HepG2 (cell line): ENCODE data around the gene TUBG1. TPM values are rescaled to one million over a fixed set of nuclear protein-coding genes. Genes with fewer than 3 reads are reported as not detected.

Experiments used
- ATF7 ChIP-seq, 2 experiments: fragments of 450-650 bp in 1 of 2; sonication (generic) in 1 of 2; formaldehyde crosslinking in 1 of 2; IDR thresholded peaks; 2 replicates each; pipeline versions ENCODE4 v1.4.0 to v1.6.1; 2016 to 2020; ENCODE audit warnings: antibody characterized with exemption in 1 of 2, mild to moderate bottlenecking in 1 of 2, missing genetic modification reagents in 1 of 2
- CBFB ChIP-seq: sonication (generic); formaldehyde crosslinking; IDR thresholded peaks from 2 replicates; pipeline ENCODE4 v1.4.0; 2020; ENCODE audit warnings: missing genetic modification reagents
- FOXK1 ChIP-seq: sonication (generic); formaldehyde crosslinking; IDR thresholded peaks from 2 replicates; pipeline ENCODE4 v1.4.0; 2020; ENCODE audit warnings: low read depth, missing genetic modification reagents, borderline replicate concordance
- FOXK2 ChIP-seq: fragments of 450-650 bp; IDR thresholded peaks from 2 replicates; pipeline ENCODE4 v1.6.1; 2016
- GABPB1 ChIP-seq: IDR thresholded peaks from 2 replicates; pipeline ENCODE4 v1.6.1; 2016; ENCODE audit warnings: mild to moderate bottlenecking, missing genetic modification reagents, moderate library complexity, missing compliant biosample characterization
- NCOR1 ChIP-seq: fragments of 200-600 bp; sonication (generic); IDR thresholded peaks from 2 replicates; pipeline ENCODE4 v1.7.0; 2017; ENCODE audit warnings: antibody characterized with exemption, low read length, borderline replicate concordance
- NRL ChIP-seq: sonication (generic); formaldehyde crosslinking; IDR thresholded peaks from 2 replicates; pipeline ENCODE4 v1.5.0; 2020; ENCODE audit warnings: missing genetic modification reagents, mild to moderate bottlenecking, moderate library complexity, borderline replicate concordance
- TRIM24 ChIP-seq: sonication (generic); formaldehyde crosslinking; IDR thresholded peaks from 2 replicates; pipeline ENCODE4 v1.8.0; 2022; ENCODE audit warnings: mild to moderate bottlenecking, missing genetic modification reagents
- YEATS2 ChIP-seq: sonication (generic); formaldehyde crosslinking; IDR thresholded peaks from 2 replicates; pipeline ENCODE4 v1.4.0; 2020; ENCODE audit warnings: missing genetic modification reagents, borderline replicate concordance
- ZBTB1 ChIP-seq: sonication (generic); formaldehyde crosslinking; IDR thresholded peaks from 2 replicates; pipeline ENCODE4 v1.4.0; 2020; ENCODE audit warnings: missing genetic modification reagents, borderline replicate concordance
- ZNF10 ChIP-seq: sonication (generic); formaldehyde crosslinking; IDR thresholded peaks from 2 replicates; pipeline ENCODE4 v1.4.0; 2020; ENCODE audit warnings: mild to moderate bottlenecking, low read depth, missing genetic modification reagents, borderline replicate concordance
- ZNF180 ChIP-seq: sonication (generic); formaldehyde crosslinking; IDR thresholded peaks from 2 replicates; pipeline ENCODE4 v1.4.0; 2020; ENCODE audit warnings: low read depth, missing genetic modification reagents, borderline replicate concordance
- ZNF510 ChIP-seq: sonication (generic); formaldehyde crosslinking; IDR thresholded peaks from 2 replicates; pipeline ENCODE4 v1.4.0; 2020; ENCODE audit warnings: low read depth, mild to moderate bottlenecking, missing genetic modification reagents
- ZNF530 ChIP-seq: sonication (generic); formaldehyde crosslinking; IDR thresholded peaks from 2 replicates; pipeline ENCODE4 v1.5.0; 2020; ENCODE audit warnings: low read depth, mild to moderate bottlenecking, missing genetic modification reagents
- ZNF672 ChIP-seq: sonication (generic); formaldehyde crosslinking; IDR thresholded peaks from 2 replicates; pipeline ENCODE4 v1.8.1; 2022; ENCODE audit warnings: missing genetic modification reagents
- ZSCAN12 ChIP-seq: sonication (generic); formaldehyde crosslinking; IDR thresholded peaks from 2 replicates; pipeline ENCODE4 v1.9.0; 2021; ENCODE audit warnings: mild to moderate bottlenecking, missing genetic modification reagents
- polyA plus RNA-seq, 8 experiments: library from polyadenylated mRNA; depleted of rRNA in 3 of 8; stranded (reverse) in 7 of 8; unstranded in 1 of 8; fragments of >200 nt; fragmentation: Illumina TruSeq in 4 of 8; extraction: Trizol in 4 of 8; gene quantifications; 2 replicates each; pipeline versions ENCODE4 v1.2.1 to v1.2.3, GENCODE V29; 2011 to 2016; ENCODE audit warnings: low read depth in 4 of 8, missing spikeins in 1 of 8, mixed read lengths in 1 of 8; ENCODE audit not compliant: insufficient read depth in 1 of 8
- total RNA-seq, 5 experiments: library from RNA; depleted of rRNA; stranded (reverse); fragments of >200 nt; fragmentation: Illumina TruSeq; extraction: Trizol; gene quantifications; 2 replicates each; pipeline ENCODE4 v1.2.3, GENCODE V29; 2016; ENCODE audit warnings: low read depth in 1 of 5
- TF ChIP-seq, protein P1 (sequence below): sonication (generic); formaldehyde crosslinking; IDR thresholded peaks from 2 replicates; pipeline ENCODE4 v1.4.0; 2020; ENCODE audit warnings: missing genetic modification reagents
- TF ChIP-seq, protein P2 (sequence below): sonication (generic); formaldehyde crosslinking; IDR thresholded peaks from 2 replicates; pipeline ENCODE4 v1.4.0; 2020; ENCODE audit warnings: missing genetic modification reagents, borderline replicate concordance
- TF ChIP-seq, protein P3 (sequence below): sonication (generic); formaldehyde crosslinking; IDR thresholded peaks from 2 replicates; pipeline ENCODE4 v1.8.1; 2023; ENCODE audit warnings: missing genetic modification reagents, mild to moderate bottlenecking, borderline replicate concordance
- TF ChIP-seq, protein P4 (sequence below): sonication (generic); formaldehyde crosslinking; IDR thresholded peaks from 2 replicates; pipeline ENCODE4 v1.4.0; 2020; ENCODE audit warnings: missing genetic modification reagents
- TF ChIP-seq, protein P5 (sequence below): sonication (generic); formaldehyde crosslinking; IDR thresholded peaks from 2 replicates; pipeline ENCODE4 v1.9.0; 2022; ENCODE audit warnings: low read depth, missing genetic modification reagents

Gene TUBG1
- total and polyA plus RNA-seq, 2 of the 13 experiments (the other 11 are each of a cell fraction or from before 2014, with no cell fraction given): 74.1 to 137 TPM

DNA sequence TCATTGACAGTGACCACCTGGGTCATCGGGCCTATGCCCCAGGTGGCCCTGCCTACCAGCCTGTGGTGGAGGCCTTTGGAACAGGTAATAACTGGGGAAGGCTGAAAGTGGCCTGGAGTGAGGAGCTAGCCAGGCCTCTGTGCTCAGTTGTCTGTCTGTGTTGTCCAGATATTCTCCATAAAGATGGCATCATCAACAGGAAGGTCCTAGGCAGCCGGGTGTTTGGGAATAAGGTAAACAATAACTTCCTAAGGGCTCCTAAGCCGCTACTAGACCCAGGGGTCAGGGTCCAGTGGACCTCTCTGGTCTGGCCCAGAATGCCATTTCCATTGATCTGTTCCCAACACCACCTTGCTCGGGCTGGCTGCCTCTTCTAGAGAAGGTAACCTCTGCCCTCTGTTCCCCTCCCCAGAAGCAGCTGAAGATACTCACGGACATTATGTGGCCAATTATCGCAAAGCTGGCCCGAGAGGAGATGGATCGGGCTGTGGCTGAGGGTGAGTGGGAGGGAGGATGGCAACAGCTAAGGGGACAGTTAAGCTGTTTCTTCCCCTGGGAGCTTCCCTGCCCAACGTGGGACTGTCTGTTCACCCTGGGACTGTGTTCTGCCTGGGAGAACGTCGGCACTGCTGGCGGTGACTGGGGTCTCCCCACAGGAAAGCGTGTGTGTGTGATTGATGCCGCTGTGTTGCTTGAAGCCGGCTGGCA lies 44.5 kb upstream of the TUBG1 start (continued):
- peak; percentile 53; the same call in 1 of the 2 replicates for TF ChIP-seq YEATS2 (CRISPR knock-in tag)
- TF ChIP-seq, protein P1, sequence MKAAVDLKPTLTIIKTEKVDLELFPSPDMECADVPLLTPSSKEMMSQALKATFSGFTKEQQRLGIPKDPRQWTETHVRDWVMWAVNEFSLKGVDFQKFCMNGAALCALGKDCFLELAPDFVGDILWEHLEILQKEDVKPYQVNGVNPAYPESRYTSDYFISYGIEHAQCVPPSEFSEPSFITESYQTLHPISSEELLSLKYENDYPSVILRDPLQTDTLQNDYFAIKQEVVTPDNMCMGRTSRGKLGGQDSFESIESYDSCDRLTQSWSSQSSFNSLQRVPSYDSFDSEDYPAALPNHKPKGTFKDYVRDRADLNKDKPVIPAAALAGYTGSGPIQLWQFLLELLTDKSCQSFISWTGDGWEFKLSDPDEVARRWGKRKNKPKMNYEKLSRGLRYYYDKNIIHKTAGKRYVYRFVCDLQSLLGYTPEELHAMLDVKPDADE (CRISPR knock-in tag): no peak
- TF ChIP-seq, protein P2, sequence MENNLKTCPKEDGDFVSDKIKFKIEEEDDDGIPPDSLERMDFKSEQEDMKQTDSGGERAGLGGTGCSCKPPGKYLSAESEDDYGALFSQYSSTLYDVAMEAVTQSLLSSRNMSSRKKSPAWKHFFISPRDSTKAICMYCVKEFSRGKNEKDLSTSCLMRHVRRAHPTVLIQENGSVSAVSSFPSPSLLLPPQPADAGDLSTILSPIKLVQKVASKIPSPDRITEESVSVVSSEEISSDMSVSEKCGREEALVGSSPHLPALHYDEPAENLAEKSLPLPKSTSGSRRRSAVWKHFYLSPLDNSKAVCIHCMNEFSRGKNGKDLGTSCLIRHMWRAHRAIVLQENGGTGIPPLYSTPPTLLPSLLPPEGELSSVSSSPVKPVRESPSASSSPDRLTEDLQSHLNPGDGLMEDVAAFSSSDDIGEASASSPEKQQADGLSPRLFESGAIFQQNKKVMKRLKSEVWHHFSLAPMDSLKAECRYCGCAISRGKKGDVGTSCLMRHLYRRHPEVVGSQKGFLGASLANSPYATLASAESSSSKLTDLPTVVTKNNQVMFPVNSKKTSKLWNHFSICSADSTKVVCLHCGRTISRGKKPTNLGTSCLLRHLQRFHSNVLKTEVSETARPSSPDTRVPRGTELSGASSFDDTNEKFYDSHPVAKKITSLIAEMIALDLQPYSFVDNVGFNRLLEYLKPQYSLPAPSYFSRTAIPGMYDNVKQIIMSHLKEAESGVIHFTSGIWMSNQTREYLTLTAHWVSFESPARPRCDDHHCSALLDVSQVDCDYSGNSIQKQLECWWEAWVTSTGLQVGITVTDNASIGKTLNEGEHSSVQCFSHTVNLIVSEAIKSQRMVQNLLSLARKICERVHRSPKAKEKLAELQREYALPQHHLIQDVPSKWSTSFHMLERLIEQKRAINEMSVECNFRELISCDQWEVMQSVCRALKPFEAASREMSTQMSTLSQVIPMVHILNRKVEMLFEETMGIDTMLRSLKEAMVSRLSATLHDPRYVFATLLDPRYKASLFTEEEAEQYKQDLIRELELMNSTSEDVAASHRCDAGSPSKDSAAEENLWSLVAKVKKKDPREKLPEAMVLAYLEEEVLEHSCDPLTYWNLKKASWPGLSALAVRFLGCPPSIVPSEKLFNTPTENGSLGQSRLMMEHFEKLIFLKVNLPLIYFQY: peak; percentile 100
- TF ChIP-seq, protein P3, sequence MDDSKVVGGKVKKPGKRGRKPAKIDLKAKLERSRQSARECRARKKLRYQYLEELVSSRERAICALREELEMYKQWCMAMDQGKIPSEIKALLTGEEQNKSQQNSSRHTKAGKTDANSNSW (CRISPR knock-in tag): no peak
- TF ChIP-seq ZBTB1 (CRISPR knock-in tag): no peak
- peak; percentile 90; the same call in 1 of the 2 replicates for TF ChIP-seq NCOR1
- TF ChIP-seq TRIM24: no peak; the same call in 1 of the 2 replicates
- no peak for TF ChIP-seq ZNF510 (CRISPR knock-in tag)
- TF ChIP-seq ZNF672 (CRISPR knock-in tag): no peak
- TF ChIP-seq CBFB (CRISPR knock-in tag): no peak
- TF ChIP-seq ZNF180 (CRISPR knock-in tag): no peak
- TF ChIP-seq, protein P4, sequence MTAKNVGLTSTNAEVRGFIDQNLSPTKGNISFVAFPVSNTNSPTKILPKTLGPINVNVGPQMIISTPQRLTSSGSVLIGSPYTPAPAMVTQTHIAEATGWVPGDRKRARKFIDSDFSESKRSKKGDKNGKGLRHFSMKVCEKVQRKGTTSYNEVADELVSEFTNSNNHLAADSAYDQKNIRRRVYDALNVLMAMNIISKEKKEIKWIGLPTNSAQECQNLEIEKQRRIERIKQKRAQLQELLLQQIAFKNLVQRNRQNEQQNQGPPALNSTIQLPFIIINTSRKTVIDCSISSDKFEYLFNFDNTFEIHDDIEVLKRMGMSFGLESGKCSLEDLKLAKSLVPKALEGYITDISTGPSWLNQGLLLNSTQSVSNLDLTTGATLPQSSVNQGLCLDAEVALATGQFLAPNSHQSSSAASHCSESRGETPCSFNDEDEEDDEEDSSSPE (CRISPR knock-in tag): no peak; the same call in none of the 2 replicates
- TF ChIP-seq, protein P5, sequence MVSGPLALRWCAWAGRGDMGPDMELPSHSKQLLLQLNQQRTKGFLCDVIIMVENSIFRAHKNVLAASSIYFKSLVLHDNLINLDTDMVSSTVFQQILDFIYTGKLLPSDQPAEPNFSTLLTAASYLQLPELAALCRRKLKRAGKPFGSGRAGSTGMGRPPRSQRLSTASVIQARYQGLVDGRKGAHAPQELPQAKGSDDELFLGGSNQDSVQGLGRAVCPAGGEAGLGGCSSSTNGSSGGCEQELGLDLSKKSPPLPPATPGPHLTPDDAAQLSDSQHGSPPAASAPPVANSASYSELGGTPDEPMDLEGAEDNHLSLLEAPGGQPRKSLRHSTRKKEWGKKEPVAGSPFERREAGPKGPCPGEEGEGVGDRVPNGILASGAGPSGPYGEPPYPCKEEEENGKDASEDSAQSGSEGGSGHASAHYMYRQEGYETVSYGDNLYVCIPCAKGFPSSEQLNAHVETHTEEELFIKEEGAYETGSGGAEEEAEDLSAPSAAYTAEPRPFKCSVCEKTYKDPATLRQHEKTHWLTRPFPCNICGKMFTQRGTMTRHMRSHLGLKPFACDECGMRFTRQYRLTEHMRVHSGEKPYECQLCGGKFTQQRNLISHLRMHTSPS (CRISPR knock-in tag): peak; percentile 21; the same call in 1 of the 2 replicates
- no peak for TF ChIP-seq ATF7 (IDR thresholded peaks at IDR 0.05)
- TF ChIP-seq ATF7 (CRISPR knock-in tag; IDR thresholded peaks at IDR 0.05): no peak
- 0 out of 2 replicates have a peak, but pooled peaks have one; percentile 49 for TF ChIP-seq NRL (CRISPR knock-in tag)
- TF ChIP-seq ZNF530 (CRISPR knock-in tag): no peak
- no peak; the same call in none of the 2 replicates for TF ChIP-seq GABPB1
- TF ChIP-seq FOXK1 (CRISPR knock-in tag): peak; percentile 79
- TF ChIP-seq ZNF10 (CRISPR knock-in tag): no peak
- TF ChIP-seq FOXK2: no peak
- TF ChIP-seq ZSCAN12: no peak; the same call in 1 of the 2 replicates
